Hepatic stellate cell (primary cell): ENCODE results near the gene DCTN3.
"Not testable (repeated sequence)": the region's sequence is repeated elsewhere in the genome, so short reads cannot be mapped to it uniquely, and the experiment has no call there.

Experiments used
- DNase-seq: peaks from one replicate; pipeline ENCODE4 v3.0.0; 2011; ENCODE audit warnings: low spot score

DCTN3 gene

GRCh38 chr9:34646211-34647083 lies 26.2 kb upstream of the DCTN3 start, which contains the start of gene GALT:
Gene GALT, plus strand, starts transcription at chr9:34646675. Its CDS starts 30 bp downstream, at chr9:34646705.
- DNase-seq = peak; percentile 98

GRCh38 chr9:34644766-34645314 lies 24.5 kb upstream of the DCTN3 start:
- no peak for DNase-seq

- DNase-seq = no peak
Observed at GRCh38 chr9:34642679-34643078, 22.4 kb upstream of the DCTN3 start.

- not testable (repeated sequence) for DNase-seq
Observed at GRCh38 chr9:34639322-34639721, 19.0 kb upstream of the DCTN3 start.

GRCh38 chr9:34638138-34638445 lies 17.8 kb upstream of the DCTN3 start:
- DNase-seq = no peak

GRCh38 chr9:34637356-34638137 lies 17.3 kb upstream of the DCTN3 start, which contains the start of gene SIGMAR1:
Gene SIGMAR1, minus strand, starts transcription at chr9:34637787. Its CDS starts 90 bp downstream, at chr9:34637697.
- DNase-seq = peak; percentile 96

GRCh38 chr9:34636791-34637355 lies 16.6 kb upstream of the DCTN3 start:
- DNase-seq = peak; percentile 63

- no peak for DNase-seq
Observed at GRCh38 chr9:34635556-34635955, 15.3 kb upstream of the DCTN3 start.

- no peak for DNase-seq
Observed at GRCh38 chr9:34634551-34635248, 14.4 kb upstream of the DCTN3 start.

GRCh38 chr9:34633851-34634550 lies 13.7 kb upstream of the DCTN3 start:
- DNase-seq = peak; percentile 76

- DNase-seq = no peak
Observed at GRCh38 chr9:34633166-34633565, 12.9 kb upstream of the DCTN3 start.

- DNase-seq = no peak
Observed at GRCh38 chr9:34630402-34631154, 10.3 kb upstream of the DCTN3 start.

- DNase-seq = no peak
Observed at GRCh38 chr9:34629491-34629808, 9.2 kb upstream of the DCTN3 start.

- no peak for DNase-seq
Observed at GRCh38 chr9:34628656-34629490, 8.6 kb upstream of the DCTN3 start, which contains the start of gene ARID3C. Gene ARID3C, minus strand, starts transcription at chr9:34629066. Its CDS starts 1,052 bp downstream, at chr9:34628014.

GRCh38 chr9:34627716-34628655 lies 7.7 kb upstream of the DCTN3 start:
- DNase-seq = no peak

GRCh38 chr9:34625186-34625486 lies 4.8 kb upstream of the DCTN3 start:
- no peak for DNase-seq

GRCh38 chr9:34624475-34625185 lies 4.3 kb upstream of the DCTN3 start:
- DNase-seq = no peak
